Endothelial cell of umbilical vein (primary cell): Measurements from ENCODE around the gene CBLC. TPM values are rescaled to one million over a fixed set of nuclear protein-coding genes. Genes with fewer than 3 reads are reported as not detected.
A peak's percentile ranks its signal among the peaks of the same experiment; 100 is the strongest.

Experiments
- BruUV-seq: library from RNA; stranded (reverse); fragments of 400-500 nt; replicated peaks from 2 replicates; lab custom pipeline; 2021; lab: Mats Ljungman, UMichigan
- CTCF ChIA-PET: fragments of 300-600, 350-600 bp; sonication (Branson Sonifier 250); formaldehyde crosslinking; loops from one replicate; lab custom pipeline; 2021; ENCODE audit warnings: antibody characterized with exemption, inconsistent platforms; lab: Charles Lee
- POLR2A ChIA-PET: fragments of 300-600, 350-600 bp; sonication (Branson Sonifier 250); formaldehyde crosslinking; loops from one replicate; lab custom pipeline; 2021; ENCODE audit warnings: antibody characterized with exemption, inconsistent platforms; lab: Charles Lee
- DNase-seq: peaks from one replicate; pipeline ENCODE4 v3.0.0-alpha.2; 2011; ENCODE audit warnings: low read depth, low spot score
- FAIRE-seq: peaks from 2 replicates; lab custom pipeline; 2011; peaks lifted over from hg19 to GRCh38; lab: Jason Lieb, UNC
- H2AFZ ChIP-seq: 2 replicates; pipeline ENCODE4 v1.6.0; 2012; ENCODE audit warnings: low read depth, low read length, control low read depth, inconsistent platforms
- H3K27ac ChIP-seq: 2 replicates; pipeline ENCODE4 v1.5.1; 2011; ENCODE audit warnings: low read depth, mild to moderate bottlenecking, control low read depth, low read length, moderate library complexity; ENCODE audit not compliant: insufficient read depth
- H3K27me3 ChIP-seq, 2 experiments: 2 replicates each; pipeline versions ENCODE4 v1.6.0 to v1.6.1; 2011; ENCODE audit warnings: low read length in 2 of 2, mixed read lengths in 1 of 2; ENCODE audit not compliant: control insufficient read depth in 2 of 2, insufficient read depth in 2 of 2
- H3K36me3 ChIP-seq, 2 experiments: 2 replicates in 1 of 2; 3 replicates in 1 of 2; pipeline ENCODE4 v1.5.1; 2011; ENCODE audit warnings: low read length in 2 of 2, mild to moderate bottlenecking in 1 of 2, moderate library complexity in 1 of 2; ENCODE audit not compliant: control insufficient read depth in 2 of 2, insufficient read depth in 2 of 2; ENCODE audit errors: extremely low read depth in 1 of 2
- H3K4me1 ChIP-seq: 3 replicates; pipeline ENCODE4 v1.5.1; 2011; ENCODE audit warnings: mild to moderate bottlenecking, low read length; ENCODE audit not compliant: control insufficient read depth, insufficient read depth; ENCODE audit errors: extremely low read depth
- H3K4me2 ChIP-seq: 2 replicates; pipeline ENCODE4 v1.6.1; 2011; ENCODE audit warnings: low read length, control low read depth, mixed read lengths; ENCODE audit not compliant: insufficient read depth
- H3K4me3 ChIP-seq, 3 experiments: fragments of 200-600 bp in 1 of 3; sonication (generic), shearing (Covaris generic) in 1 of 3; replicated peaks in 1 of 3; 2 replicates each; pipeline ENCODE4 v1.5.1; 2011 to 2016; ENCODE audit warnings: control low read depth in 3 of 3, low read length in 3 of 3, mild to moderate bottlenecking in 2 of 3, inconsistent platforms in 1 of 3, low read depth in 1 of 3, moderate library complexity in 1 of 3; ENCODE audit not compliant: insufficient read depth in 1 of 3
- H3K79me2 ChIP-seq: 2 replicates; pipeline ENCODE4 v1.6.0; 2012; ENCODE audit warnings: low read length, inconsistent platforms; ENCODE audit not compliant: control insufficient read depth, insufficient read depth
- H3K9ac ChIP-seq: replicated peaks from 2 replicates; pipeline ENCODE3; 2011; ENCODE audit warnings: low read length, control low read depth; ENCODE audit not compliant: insufficient read depth; ENCODE audit errors: extremely low read depth
- H3K9me1 ChIP-seq: replicated peaks from 3 replicates; pipeline ENCODE4 v1.6.0; 2011; ENCODE audit warnings: mild to moderate bottlenecking, low read length; ENCODE audit not compliant: control insufficient read depth, insufficient read depth; ENCODE audit errors: extremely low read depth
- H3K9me3 ChIP-seq: replicated peaks from 2 replicates; pipeline ENCODE4 v1.5.1; 2012; ENCODE audit warnings: low read length, inconsistent platforms; ENCODE audit not compliant: control insufficient read depth, insufficient read depth
- H4K20me1 ChIP-seq: replicated peaks from 2 replicates; pipeline ENCODE3; 2011; ENCODE audit warnings: mild to moderate bottlenecking, low read length; ENCODE audit not compliant: control insufficient read depth, insufficient read depth; ENCODE audit errors: extremely low read depth
- EZH2 ChIP-seq: IDR thresholded peaks from 2 replicates; pipeline ENCODE4 v1.6.1; 2012; ENCODE audit warnings: borderline replicate concordance, low read depth, mild to moderate bottlenecking, moderate library complexity, low read length, inconsistent platforms; ENCODE audit not compliant: severe bottlenecking
- FOS ChIP-seq: IDR thresholded peaks from 2 replicates; pipeline ENCODE4 v1.6.1; 2011; ENCODE audit warnings: mild to moderate bottlenecking, low read length, moderate library complexity, borderline replicate concordance; ENCODE audit not compliant: insufficient read depth
- GATA2 ChIP-seq: IDR thresholded peaks from 2 replicates; pipeline ENCODE4 v1.7.0; 2011; ENCODE audit warnings: low read depth, mild to moderate bottlenecking, moderate library complexity, mixed read lengths, low read length; ENCODE audit not compliant: insufficient read length, insufficient read depth
- JUN ChIP-seq: IDR thresholded peaks from 2 replicates; pipeline ENCODE4 v1.6.1; 2011; ENCODE audit warnings: borderline replicate concordance, low read depth; ENCODE audit not compliant: insufficient read length, insufficient read depth
- MYC ChIP-seq: IDR thresholded peaks from one replicate; pipeline ENCODE4 v1.6.1; 2011; ENCODE audit warnings: mild to moderate bottlenecking, low read depth, low read length
- POLR2A ChIP-seq: IDR thresholded peaks from 2 replicates; pipeline ENCODE4 v1.6.1; 2012; ENCODE audit warnings: low read depth, mild to moderate bottlenecking, control low read depth, low read length
- POLR2AphosphoS5 ChIP-seq: IDR thresholded peaks from 2 replicates; pipeline ENCODE4 v1.6.1; 2012; ENCODE audit warnings: low read depth, mild to moderate bottlenecking, control low read depth, low read length, moderate library complexity; ENCODE audit not compliant: insufficient read depth
- dilution Hi-C: fragments of 300-500 bp; cut with MboI; formaldehyde crosslinking; loops from one replicate; pipeline ENCODE4 v1.15.0; 2019; ENCODE audit warnings: low sequenced_read_pairs; ENCODE audit not compliant: extremely low pct_ligation_motif_present
- intact Hi-C: fragments of 100-400 bp; cut with micrococcal nuclease; formaldehyde crosslinking; loops from one replicate; pipeline ENCODE4 v1.10.0; 2022
- polyA plus RNA-seq, 4 experiments: library from polyadenylated mRNA; depleted of rRNA in 3 of 4; stranded (reverse) in 3 of 4; unstranded in 1 of 4; fragments of >200 nt; gene quantifications; 2 replicates each; pipeline versions ENCODE4 v1.2.1 to v1.2.3, GENCODE V29; 2011 to 2012; ENCODE audit warnings: missing spikeins in 1 of 4
- total RNA-seq: library from RNA; stranded (reverse); gene quantifications from 2 replicates; pipeline ENCODE4 v1.2.3, GENCODE V29; 2021
- TF ChIP-seq, protein P1 (sequence below): IDR thresholded peaks from 2 replicates; pipeline ENCODE4 v1.6.1; 2011; ENCODE audit not compliant: insufficient read depth, insufficient read length
- TF ChIP-seq, protein P2 (sequence below), 2 donors: IDR thresholded peaks; 1 replicate in 1 of 2; 2 replicates in 1 of 2; pipeline ENCODE4 v1.5.1; 2011; ENCODE audit warnings: low read length in 2 of 2, mild to moderate bottlenecking in 2 of 2, moderate library complexity in 2 of 2, control low read depth in 1 of 2, inconsistent platforms in 1 of 2, low read depth in 1 of 2; ENCODE audit not compliant: insufficient read depth in 1 of 2; ENCODE audit errors: extremely low read depth in 1 of 2

CBLC gene
- total and polyA plus RNA-seq, 2 donors (not counting 3 experiments of a cell fraction or from before 2014, with no cell fraction given): 0.04 TPM; not detected in 1

DNA sequence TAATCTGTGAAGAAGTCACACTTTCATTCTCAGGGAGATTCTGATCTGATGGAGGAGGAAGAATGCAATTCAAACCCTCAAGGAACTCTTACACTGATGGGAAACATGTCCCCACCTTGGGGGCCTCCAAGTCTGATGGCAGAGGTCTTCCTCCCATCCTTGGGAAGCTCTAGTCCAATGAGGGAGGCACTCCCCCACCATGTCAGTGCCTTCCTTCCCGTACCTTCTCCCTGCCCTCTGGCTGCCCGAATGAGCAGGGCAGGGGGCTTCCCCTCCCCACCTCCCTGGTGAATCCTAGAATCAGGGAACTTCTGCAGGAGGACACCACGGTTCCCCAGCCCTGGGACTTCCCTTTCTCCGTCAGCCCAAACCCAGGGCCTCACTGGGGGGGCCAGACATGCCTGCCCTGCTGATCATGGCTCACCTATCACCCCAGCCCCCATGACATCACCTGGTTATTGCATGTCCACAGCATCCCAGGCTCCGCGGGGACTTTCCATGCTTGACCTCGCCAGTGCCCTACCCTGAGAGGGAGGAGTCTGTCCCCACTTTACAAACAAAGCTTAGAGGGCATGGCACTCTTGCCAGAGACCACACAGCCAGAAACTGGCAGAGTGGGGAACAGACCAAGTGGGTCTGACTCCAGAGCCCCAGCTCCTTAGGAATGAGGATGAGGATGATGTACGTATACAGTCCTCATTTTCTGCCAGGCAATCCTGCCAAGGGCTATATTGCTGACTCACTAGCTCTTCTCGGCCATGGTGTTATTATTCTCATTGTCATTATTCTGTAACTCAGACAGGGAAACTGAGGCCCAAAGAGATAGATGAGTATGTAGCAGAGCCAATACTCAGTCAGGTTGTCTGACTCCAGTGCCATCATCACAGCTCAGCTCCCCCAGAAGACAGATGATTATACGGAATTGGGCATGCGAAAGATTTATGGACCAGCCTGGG, 38.8 kb upstream of the CBLC start:
- Histone ChIP-seq H3K4me1 (peaks cover 18% of the 10 kb centered on the region), H3K4me2 (no peak overlapping the region), H3K4me3 (no peak overlapping the region), H3K9me1 (no peaks in the 10 kb centered on the region), H3K27me3 (no peaks in the 10 kb centered on the region), H4K20me1 (no peaks in the 10 kb centered on the region), H3K9ac (no peak overlapping the region), H3K27ac (no peak overlapping the region), H3K9me3 (no peaks in the 10 kb centered on the region), H2AFZ (no peak overlapping the region), H3K79me2 (no peaks in the 10 kb centered on the region), H3K36me3 (no peaks in the 10 kb centered on the region)
- BruUV-seq: no TSS peak
- dilution Hi-C loops: no loop called here
- CTCF ChIA-PET: interaction anchor here (0.6 to 2.9 kb wide), 8 partner anchors 10 to 32 kb away, joined by 3 to 30 read pairs (median 4); no protein-coding TSS in a partner anchor
- TF ChIP-seq, protein P1, sequence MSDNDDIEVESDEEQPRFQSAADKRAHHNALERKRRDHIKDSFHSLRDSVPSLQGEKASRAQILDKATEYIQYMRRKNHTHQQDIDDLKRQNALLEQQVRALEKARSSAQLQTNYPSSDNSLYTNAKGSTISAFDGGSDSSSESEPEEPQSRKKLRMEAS: no peak
- TF ChIP-seq MYC: no peak
- TF ChIP-seq JUN: no peak
- TF ChIP-seq, protein P2, sequence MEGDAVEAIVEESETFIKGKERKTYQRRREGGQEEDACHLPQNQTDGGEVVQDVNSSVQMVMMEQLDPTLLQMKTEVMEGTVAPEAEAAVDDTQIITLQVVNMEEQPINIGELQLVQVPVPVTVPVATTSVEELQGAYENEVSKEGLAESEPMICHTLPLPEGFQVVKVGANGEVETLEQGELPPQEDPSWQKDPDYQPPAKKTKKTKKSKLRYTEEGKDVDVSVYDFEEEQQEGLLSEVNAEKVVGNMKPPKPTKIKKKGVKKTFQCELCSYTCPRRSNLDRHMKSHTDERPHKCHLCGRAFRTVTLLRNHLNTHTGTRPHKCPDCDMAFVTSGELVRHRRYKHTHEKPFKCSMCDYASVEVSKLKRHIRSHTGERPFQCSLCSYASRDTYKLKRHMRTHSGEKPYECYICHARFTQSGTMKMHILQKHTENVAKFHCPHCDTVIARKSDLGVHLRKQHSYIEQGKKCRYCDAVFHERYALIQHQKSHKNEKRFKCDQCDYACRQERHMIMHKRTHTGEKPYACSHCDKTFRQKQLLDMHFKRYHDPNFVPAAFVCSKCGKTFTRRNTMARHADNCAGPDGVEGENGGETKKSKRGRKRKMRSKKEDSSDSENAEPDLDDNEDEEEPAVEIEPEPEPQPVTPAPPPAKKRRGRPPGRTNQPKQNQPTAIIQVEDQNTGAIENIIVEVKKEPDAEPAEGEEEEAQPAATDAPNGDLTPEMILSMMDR (IDR thresholded peaks at IDR 0.05; ENCODE audit: extremely low read depth in 1 of 2, insufficient read depth in 1 of 2, low read depth in 1 of 2, low read length in 2 of 2): no peak
- no peak for TF ChIP-seq FOS
- no peak for TF ChIP-seq GATA2
- no peak for TF ChIP-seq EZH2
- TF ChIP-seq POLR2AphosphoS5: no peak
- TF ChIP-seq POLR2A: no peak
- POLR2A ChIA-PET: no interaction called here
- intact Hi-C loops: no loop called here
- DNase-seq (no peak), FAIRE-seq (peak; percentile 49)
